Central memory CD8-positive, alpha-beta T cell (primary cell): ENCODE results near the gene LDLRAD4.

Source experiments
- ATAC-seq: fragments of 150-1000 bp; cut with Tn5 transposase; replicated peaks from 2 replicates; pipeline ENCODE4 v1.10.0; 2022; ENCODE audit warnings: mild to moderate bottlenecking, moderate FRiP score, moderate number of reproducible peaks; ENCODE audit not compliant: poor library complexity, severe bottlenecking; ENCODE audit errors: extremely low read depth
- DNase-seq, 2 donors: peaks; one replicate each; pipeline ENCODE4 v3.0.0; 2021; ENCODE audit warnings: low spot score in 2 of 2
- H3K27ac Mint-ChIP-seq: one replicate; pipeline ENCODE4 v1.8.0; 2022; ENCODE audit warnings: low read depth, mild to moderate bottlenecking, moderate library complexity, mixed read lengths
- H3K27me3 Mint-ChIP-seq: one replicate; pipeline ENCODE4 v1.8.0; 2022; ENCODE audit warnings: mixed read lengths
- H3K36me3 Mint-ChIP-seq: one replicate; pipeline ENCODE4 v1.8.0; 2022; ENCODE audit warnings: mild to moderate bottlenecking, moderate library complexity, mixed read lengths; ENCODE audit not compliant: insufficient read depth
- H3K4me1 Mint-ChIP-seq: one replicate; pipeline ENCODE4 v1.8.0; 2022; ENCODE audit warnings: mixed read lengths
- H3K4me3 Mint-ChIP-seq: one replicate; pipeline ENCODE4 v1.8.0; 2022; ENCODE audit warnings: mild to moderate bottlenecking, moderate library complexity, mixed read lengths
- H3K9me3 Mint-ChIP-seq: one replicate; pipeline ENCODE4 v1.8.0; 2022; ENCODE audit warnings: mixed read lengths

LDLRAD4 gene

DNA sequence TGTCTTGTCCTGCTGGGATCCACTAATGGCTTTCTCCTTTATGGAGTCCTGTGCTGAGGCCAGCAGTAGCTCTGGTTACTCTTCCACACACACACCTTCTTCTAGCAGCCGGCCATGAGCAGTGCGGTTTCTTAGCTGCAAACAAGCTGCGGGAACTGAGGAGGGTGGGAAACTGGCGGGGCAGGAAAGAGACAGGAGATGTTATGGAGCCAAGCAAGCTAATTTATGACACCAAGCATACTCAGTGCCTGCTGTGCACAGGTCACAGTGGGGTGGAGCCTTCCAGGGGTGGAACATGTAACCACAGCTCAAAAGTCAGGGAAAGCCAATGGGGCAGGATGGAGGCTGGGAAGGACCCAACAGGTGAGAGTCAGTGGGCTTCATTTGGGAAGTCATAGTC, 327.0 kb downstream of the LDLRAD4 start:
- H3K4me3 Mint-ChIP-seq: no peak overlapping the region
- H3K27ac Mint-ChIP-seq: no peak overlapping the region
- peaks cover 3% of the 10 kb centered on the region for H3K4me1 Mint-ChIP-seq
- no peaks in the 10 kb centered on the region for H3K9me3 Mint-ChIP-seq
- DNase-seq (no peak), ATAC-seq (no peak)
- H3K36me3 Mint-ChIP-seq: peaks cover 2% of the 10 kb centered on the region
- H3K27me3 Mint-ChIP-seq: no peaks in the 10 kb centered on the region

DNA sequence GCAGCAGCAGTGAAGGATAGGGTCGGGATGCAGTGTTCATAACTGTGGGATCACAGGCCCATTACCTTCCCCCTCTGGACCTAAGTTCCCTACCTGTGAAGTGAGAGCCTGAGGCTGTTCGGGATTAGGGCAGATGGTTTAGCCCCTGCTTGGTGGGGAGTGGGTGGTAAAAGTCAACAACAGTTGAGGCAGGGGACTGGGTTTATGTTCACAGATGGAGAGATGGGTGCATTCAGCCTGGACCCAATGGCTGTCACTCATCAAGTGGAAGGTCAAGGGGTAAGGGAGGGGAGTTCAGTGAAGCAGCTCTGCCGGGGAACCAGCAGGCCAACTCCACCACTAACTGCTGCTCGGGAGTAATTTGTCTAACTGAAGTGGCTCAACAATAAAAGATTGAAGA, 327.4 kb downstream of the LDLRAD4 start:
- Mint-ChIP-seq H3K36me3 (peaks cover 2% of the 10 kb centered on the region), H3K27me3 (no peaks in the 10 kb centered on the region), H3K27ac (no peak overlapping the region), H3K4me3 (no peak overlapping the region), H3K4me1 (peaks cover 2% of the 10 kb centered on the region), H3K9me3 (no peaks in the 10 kb centered on the region)
- ATAC-seq (no peak), DNase-seq (no peak)

DNA sequence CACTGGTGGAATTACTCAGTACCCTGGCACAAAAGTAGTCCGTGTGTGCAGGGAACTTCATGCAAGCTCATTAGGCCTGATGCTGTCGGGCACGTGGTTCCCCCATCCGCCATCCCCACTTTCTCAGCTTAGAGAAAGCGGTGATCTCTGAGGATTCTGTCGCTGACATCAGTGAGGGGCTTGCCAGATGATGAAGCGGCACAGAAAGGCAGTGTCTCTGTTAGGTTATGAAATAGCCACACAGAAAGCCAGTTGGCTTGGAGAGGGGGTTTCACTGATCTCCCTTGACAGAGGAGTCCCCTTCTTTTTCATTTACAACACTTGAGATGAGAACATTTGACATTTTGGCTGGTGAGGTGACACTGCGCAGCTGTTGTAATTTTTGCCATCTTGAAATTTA, 328.1 kb downstream of the LDLRAD4 start:
- DNase-seq (no peak), ATAC-seq (no peak)
- H3K27me3 Mint-ChIP-seq: no peaks in the 10 kb centered on the region
- peaks cover 8% of the 10 kb centered on the region for H3K4me1 Mint-ChIP-seq
- peaks cover 2% of the 10 kb centered on the region for H3K36me3 Mint-ChIP-seq
- H3K4me3 Mint-ChIP-seq: no peak overlapping the region
- H3K9me3 Mint-ChIP-seq: no peaks in the 10 kb centered on the region
- H3K27ac Mint-ChIP-seq: no peak overlapping the region

DNA sequence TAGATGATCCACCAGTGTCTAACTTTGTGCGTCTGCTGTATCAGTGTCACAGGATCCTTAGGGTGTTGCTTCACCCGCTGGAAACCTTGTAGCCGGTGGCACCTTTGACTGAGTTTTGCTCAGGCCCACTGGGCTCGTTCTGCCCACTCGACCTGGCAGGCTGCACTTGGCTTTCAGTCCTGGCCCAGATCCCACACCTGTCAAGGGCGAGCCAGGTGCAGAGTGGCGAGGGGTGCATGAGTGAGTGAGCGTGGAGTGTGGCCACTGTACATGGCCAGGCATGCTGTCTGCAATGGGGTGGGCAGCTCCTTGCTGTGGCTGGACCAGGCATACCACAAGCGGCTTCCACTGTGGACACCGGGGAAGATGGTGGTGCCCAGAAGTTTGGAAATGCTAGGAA, 328.8 kb downstream of the LDLRAD4 start:
- ATAC-seq (no peak), DNase-seq (no peak)
- Mint-ChIP-seq H3K27me3 (no peaks in the 10 kb centered on the region), H3K4me1 (peaks cover 12% of the 10 kb centered on the region), H3K27ac (no peak overlapping the region), H3K36me3 (peaks cover 2% of the 10 kb centered on the region), H3K4me3 (no peak overlapping the region), H3K9me3 (no peaks in the 10 kb centered on the region)

DNA sequence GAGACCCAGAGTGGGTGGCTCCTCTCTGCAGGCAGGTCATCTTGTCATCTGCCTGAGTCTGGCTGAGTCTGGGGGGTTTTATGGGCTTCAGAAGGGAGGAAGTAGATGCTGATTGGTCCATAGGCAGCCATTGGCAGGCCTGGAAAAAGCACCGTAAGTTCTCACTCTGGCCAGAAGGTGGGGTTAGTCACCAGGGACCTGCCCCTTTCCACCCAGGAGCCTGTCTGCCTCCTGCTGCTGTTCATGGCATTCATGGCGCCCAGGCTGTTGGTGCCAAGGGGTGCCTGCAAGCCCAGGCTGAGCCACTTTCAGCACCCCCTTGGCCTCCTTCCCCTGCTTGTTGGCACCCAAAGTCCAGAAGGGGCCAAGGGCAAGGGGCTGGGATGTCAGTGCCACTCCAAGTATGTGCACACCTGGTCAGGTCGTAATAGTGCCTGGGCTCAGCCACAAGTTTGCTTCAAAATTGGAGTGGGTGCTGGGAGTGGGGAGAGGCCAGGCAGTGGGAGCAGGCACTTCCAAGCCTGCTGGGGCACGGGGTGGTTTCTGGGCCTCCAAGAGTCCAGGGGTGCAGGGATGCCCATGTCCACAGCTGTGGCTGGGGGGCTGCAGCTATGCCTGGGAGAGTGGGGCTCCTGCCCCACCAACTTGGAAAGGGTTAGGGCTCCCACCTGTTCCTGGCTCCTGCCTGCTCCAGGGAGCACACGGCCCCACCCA, 329.7 kb downstream of the LDLRAD4 start:
- H3K36me3 Mint-ChIP-seq: peaks cover 2% of the 10 kb centered on the region
- H3K27ac Mint-ChIP-seq: no peak overlapping the region
- H3K4me1 Mint-ChIP-seq: peaks cover 15% of the 10 kb centered on the region
- no peak for ATAC-seq
- H3K27me3 Mint-ChIP-seq: no peaks in the 10 kb centered on the region
- no peak overlapping the region for H3K4me3 Mint-ChIP-seq
- no peak for DNase-seq
- no peaks in the 10 kb centered on the region for H3K9me3 Mint-ChIP-seq

DNA sequence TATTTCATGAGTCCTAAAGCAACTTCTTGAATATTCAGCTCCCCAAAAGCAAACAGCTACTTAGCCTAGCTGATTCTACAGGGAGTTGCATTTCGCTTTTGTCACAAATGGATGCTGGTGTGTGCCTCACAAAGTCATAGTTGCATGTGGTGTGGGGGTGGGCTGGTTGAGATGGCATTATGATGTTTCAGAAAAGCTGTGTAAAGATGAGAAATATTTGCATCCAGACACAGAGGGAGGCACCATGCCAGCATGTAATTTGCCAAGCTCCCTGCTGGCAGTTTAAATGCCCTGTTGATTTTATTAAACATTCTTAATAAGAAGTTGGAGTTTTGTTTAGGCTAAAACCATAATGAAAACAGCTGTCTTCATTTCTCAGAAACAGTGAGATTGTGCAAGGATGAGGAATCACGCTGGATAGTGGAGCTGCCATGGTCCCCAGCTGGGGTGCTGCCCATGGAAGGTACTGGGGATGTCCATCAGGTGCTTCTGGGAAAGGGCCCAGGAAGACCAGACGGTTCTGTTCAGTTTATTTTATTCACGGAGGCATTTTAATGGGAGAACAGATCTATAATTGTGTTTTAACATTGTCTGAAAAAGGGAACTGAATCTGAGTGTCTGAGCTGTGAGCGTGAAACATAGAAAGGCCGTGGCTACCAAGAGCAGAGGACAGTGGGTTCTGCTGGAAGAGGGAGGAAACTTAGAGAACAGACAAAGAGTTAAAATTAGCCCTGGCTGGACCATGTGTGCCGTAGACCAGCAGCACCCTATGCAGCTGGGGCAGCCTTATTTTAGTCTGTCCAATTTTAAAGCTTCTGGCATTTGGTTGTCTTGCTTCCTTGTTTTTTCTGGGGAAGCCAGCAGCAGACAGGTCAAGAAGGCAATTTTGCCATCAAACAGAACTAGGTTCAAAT, 330.7 kb downstream of the LDLRAD4 start:
- ATAC-seq (no peak), DNase-seq (no peak)
- Mint-ChIP-seq H3K4me3 (no peak overlapping the region), H3K36me3 (peaks cover 2% of the 10 kb centered on the region), H3K9me3 (no peaks in the 10 kb centered on the region), H3K4me1 (peaks cover 15% of the 10 kb centered on the region), H3K27me3 (no peaks in the 10 kb centered on the region), H3K27ac (no peak overlapping the region)

DNA sequence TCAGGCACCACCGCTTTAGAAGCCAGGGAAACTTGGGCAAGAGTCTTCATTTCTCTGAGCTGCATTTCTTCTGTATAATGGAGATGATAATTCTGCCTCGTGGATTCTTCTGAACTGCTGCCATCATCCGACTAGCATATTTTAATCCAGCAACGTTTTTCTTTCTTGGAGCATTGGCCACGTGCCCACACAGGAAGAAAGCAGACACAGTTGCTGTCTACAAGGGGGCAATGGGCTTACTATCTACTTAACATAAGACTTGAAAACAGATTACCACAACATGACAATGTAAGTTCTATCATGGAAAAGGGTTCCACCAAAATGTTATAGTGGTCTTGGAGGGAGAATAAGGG, 331.3 kb downstream of the LDLRAD4 start:
- Mint-ChIP-seq H3K4me3 (no peak overlapping the region), H3K36me3 (peaks cover 2% of the 10 kb centered on the region), H3K4me1 (peaks cover 15% of the 10 kb centered on the region), H3K27me3 (no peaks in the 10 kb centered on the region), H3K27ac (no peak overlapping the region), H3K9me3 (no peaks in the 10 kb centered on the region)
- DNase-seq (no peak), ATAC-seq (no peak)

DNA sequence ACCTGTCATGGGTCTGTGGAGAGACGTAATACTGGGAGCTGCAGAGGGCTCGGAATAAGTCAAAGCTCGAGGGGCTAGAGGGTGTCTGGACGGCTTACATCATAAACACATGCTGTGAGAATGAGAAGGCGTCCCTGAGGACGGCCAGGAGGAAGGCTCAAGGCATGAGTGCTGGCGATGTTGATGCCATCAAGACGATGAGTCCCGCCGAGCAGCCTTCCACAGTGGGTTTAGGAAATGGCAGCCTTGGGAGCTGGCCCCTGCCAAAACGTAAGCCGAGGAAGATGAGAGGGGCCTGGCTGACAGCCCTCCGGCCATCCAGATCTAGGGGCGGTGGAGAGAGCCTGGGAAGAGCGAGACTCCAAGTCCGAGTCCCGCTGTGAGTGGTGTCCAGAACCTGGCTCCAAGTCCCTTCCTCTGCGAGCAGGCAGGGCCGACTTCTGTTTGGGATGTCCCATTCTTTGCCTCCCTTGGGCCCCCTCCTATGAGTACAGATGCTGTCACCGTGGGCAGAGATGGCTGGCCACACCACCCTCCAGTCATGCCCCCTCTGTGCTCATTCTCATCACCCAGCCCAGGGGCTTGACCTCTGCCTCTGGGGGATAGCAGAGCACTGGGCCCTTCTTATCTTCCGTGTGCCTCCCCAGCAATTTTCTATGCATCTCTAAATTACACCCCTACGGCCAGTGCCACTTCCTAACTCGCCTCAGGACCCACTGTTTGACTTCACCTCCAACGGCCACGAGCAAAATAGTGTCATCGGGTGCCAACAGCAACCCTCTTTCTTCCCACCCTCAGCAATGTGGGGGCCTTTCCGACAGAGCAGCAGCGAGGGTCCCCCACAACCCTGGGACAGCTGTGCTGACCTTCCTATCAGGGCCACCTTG, 332.1 kb downstream of the LDLRAD4 start:
- Mint-ChIP-seq H3K4me3 (no peak overlapping the region), H3K27me3 (no peaks in the 10 kb centered on the region), H3K9me3 (no peaks in the 10 kb centered on the region), H3K27ac (peak overlapping the region; percentile 51), H3K36me3 (no peaks in the 10 kb centered on the region), H3K4me1 (peaks cover 15% of the 10 kb centered on the region)
- ATAC-seq: no peak
- no peak for DNase-seq

GRCh38 chr18:13551305-13551603, 332.7 kb downstream of the LDLRAD4 start:
- Mint-ChIP-seq H3K4me1 (peaks cover 15% of the 10 kb centered on the region), H3K36me3 (no peaks in the 10 kb centered on the region), H3K9me3 (no peaks in the 10 kb centered on the region), H3K4me3 (no peak overlapping the region), H3K27me3 (no peaks in the 10 kb centered on the region), H3K27ac (peak overlapping the region; percentile 51)
- ATAC-seq (no peak), DNase-seq (no peak)

DNA sequence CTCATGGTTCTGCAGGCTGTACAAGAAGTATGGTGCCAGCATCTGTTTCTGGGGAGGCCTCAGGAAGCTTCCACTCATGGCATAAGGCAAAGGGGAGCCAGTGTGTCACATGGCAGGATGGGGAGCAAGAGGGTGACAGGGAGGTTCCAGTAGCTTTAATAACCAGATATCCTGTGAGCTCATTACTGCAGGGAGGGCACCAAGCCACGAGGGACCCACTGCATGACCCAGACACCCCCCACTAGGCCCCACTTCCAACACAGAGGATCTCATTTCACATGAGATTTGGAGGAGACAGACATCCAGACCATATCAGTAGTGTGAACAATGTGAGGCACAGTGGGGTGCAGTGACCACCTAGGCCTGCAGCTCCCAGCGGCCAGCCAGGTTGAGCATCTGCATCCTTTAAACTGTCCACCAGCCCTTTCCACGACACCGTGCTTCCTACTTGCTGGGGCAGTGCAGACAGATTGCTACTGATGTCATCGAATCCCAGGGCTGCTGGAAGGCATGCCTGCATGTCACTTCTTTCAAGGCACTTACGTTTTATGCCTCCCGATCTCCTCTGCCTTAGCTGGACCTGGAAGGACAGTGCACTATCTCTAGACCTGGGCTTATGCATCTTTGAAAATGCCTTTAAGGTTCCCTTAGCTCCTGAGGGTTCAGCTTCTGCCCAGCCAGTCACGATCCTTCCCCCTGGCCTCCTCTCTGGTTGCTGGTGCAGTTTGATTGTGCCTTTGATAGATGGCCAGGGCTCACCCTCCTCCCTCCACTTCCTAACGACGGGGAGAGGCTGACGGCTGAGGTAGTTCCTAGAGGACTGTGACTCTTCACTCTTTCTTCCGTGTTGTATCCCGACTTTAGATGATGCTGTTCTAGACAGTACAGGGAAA, 333.5 kb downstream of the LDLRAD4 start:
- no peaks in the 10 kb centered on the region for H3K36me3 Mint-ChIP-seq
- H3K4me3 Mint-ChIP-seq: no peak overlapping the region
- no peaks in the 10 kb centered on the region for H3K9me3 Mint-ChIP-seq
- no peaks in the 10 kb centered on the region for H3K27me3 Mint-ChIP-seq
- DNase-seq: no peak
- H3K4me1 Mint-ChIP-seq: peaks cover 15% of the 10 kb centered on the region
- H3K27ac Mint-ChIP-seq: no peak overlapping the region
- no peak for ATAC-seq

DNA sequence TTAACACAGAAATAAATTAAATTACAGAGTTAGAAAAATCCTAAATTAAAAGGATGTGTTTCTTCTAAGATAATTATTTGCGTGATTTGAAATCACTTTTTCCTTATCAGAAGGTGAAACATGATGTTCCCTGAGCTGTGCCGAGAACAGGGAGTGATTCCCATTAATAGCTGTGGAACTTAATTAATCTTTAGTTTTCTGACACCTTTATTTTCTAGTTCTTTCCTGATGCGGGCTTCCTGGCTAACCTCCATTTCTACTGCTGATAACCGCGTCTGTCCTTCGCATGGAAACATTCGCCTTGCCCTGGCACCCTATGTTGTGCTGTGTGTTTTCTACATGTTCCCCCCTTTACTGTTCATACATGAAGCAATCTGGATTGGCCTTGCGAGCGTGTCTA, 334.9 kb downstream of the LDLRAD4 start:
- no peak for DNase-seq
- Mint-ChIP-seq H3K4me3 (no peak overlapping the region), H3K36me3 (no peaks in the 10 kb centered on the region), H3K27me3 (no peaks in the 10 kb centered on the region), H3K27ac (peak overlapping the region; percentile 42), H3K9me3 (no peaks in the 10 kb centered on the region), H3K4me1 (peaks cover 19% of the 10 kb centered on the region)
- ATAC-seq: no peak

- H3K9me3 Mint-ChIP-seq: no peaks in the 10 kb centered on the region
- no peak overlapping the region for H3K4me3 Mint-ChIP-seq
- H3K27ac Mint-ChIP-seq: no peak overlapping the region
- no peak for ATAC-seq
- no peaks in the 10 kb centered on the region for H3K27me3 Mint-ChIP-seq
- H3K4me1 Mint-ChIP-seq: peaks cover 19% of the 10 kb centered on the region
- no peaks in the 10 kb centered on the region for H3K36me3 Mint-ChIP-seq
- DNase-seq: no peak
Measured at GRCh38 chr18:13555192-13555591, 336.6 kb downstream of the LDLRAD4 start.
